ENCODE data around the gene RALGPS1. TPM values are rescaled to one million over a fixed set of nuclear protein-coding genes. Genes with fewer than 3 reads are reported as not detected.

RALGPS1 gene
- total RNA-seq, 1 experiment from 2014 or later = 8.2 TPM

DNA sequence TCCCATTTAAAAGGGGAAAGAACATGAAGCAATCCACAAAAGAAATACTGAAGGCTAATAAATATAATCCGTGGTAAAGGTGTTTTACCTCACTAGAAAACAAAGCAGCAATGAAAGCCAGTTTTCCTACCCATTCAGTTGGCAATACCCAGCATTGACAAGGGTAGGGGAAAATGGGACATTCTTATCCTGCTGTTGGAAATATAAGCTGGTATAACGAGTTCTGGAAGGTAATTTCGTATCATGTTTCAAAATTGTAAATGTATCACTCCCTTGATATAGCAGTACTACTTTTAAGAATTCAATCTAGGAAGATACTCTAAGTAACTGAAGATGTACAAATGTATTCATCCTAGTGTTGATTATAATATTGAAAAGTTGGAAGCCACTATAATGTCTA is 22.9 kb upstream of the RALGPS1 start:
- H3K9ac ChIP-seq (ENCODE audit: low read length) = no peak overlapping the region
- H3K9me3 ChIP-seq (ENCODE audit: low read length) = no peaks in the 10 kb centered on the region
- H3K4me1 ChIP-seq (ENCODE audit: low read length) = no peaks in the 10 kb centered on the region
- H3K36me3 ChIP-seq (ENCODE audit: insufficient read depth, low read length) = no peaks in the 10 kb centered on the region
- no peak overlapping the region for H3K4me3 ChIP-seq (ENCODE audit: low read length)
- no peak overlapping the region for H3K27ac ChIP-seq (ENCODE audit: low read length)
- no peaks in the 10 kb centered on the region for H4K20me1 ChIP-seq (ENCODE audit: insufficient read depth, low read depth, low read length)
- H3K27me3 ChIP-seq (ENCODE audit: low read length) = no peaks in the 10 kb centered on the region
- DNase-seq = no peak
- no peaks in the 10 kb centered on the region for H3K9me2 ChIP-seq (replicated peaks; ENCODE audit: insufficient read depth, low read length)
- H2AFZ ChIP-seq (ENCODE audit: low read length) = no peak overlapping the region
- H3K4me2 ChIP-seq (ENCODE audit: low read depth, low read length, poor library complexity, severe bottlenecking) = no peak overlapping the region
- H3K79me2 ChIP-seq (ENCODE audit: low read length) = no peaks in the 10 kb centered on the region

DNA sequence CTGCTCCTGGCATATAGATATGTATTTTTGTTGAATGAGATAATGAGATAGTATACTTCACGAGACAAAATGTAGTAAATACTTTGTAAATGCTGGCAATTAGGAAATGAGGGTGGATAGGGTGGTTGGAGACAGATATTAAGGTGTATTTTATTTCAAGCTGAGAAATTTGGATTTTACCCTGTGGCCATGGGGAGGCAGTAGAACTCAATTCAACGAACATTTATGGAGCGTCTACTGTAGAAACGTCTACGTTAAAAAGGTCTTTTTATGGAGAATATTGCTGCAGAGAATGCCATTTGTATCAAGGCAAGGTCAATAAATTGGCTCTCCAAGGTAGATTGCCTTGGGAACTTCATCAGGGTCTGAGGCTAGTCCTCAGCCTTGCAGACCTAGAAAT is 21.5 kb upstream of the RALGPS1 start:
- H3K9me3 ChIP-seq (ENCODE audit: low read length) = no peaks in the 10 kb centered on the region
- H2AFZ ChIP-seq (ENCODE audit: low read length) = no peak overlapping the region
- H3K27me3 ChIP-seq (ENCODE audit: low read length) = no peaks in the 10 kb centered on the region
- no peak overlapping the region for H3K9ac ChIP-seq (ENCODE audit: low read length)
- H3K4me3 ChIP-seq (ENCODE audit: low read length) = no peak overlapping the region
- H3K27ac ChIP-seq (ENCODE audit: low read length) = no peak overlapping the region
- no peaks in the 10 kb centered on the region for H3K36me3 ChIP-seq (ENCODE audit: insufficient read depth, low read length)
- H3K9me2 ChIP-seq (replicated peaks; ENCODE audit: insufficient read depth, low read length) = no peaks in the 10 kb centered on the region
- no peak overlapping the region for H3K4me2 ChIP-seq (ENCODE audit: low read depth, low read length, poor library complexity, severe bottlenecking)
- H4K20me1 ChIP-seq (ENCODE audit: insufficient read depth, low read depth, low read length) = no peaks in the 10 kb centered on the region
- H3K79me2 ChIP-seq (ENCODE audit: low read length) = no peaks in the 10 kb centered on the region
- peak; percentile 63 for DNase-seq
- H3K4me1 ChIP-seq (ENCODE audit: low read length) = no peaks in the 10 kb centered on the region

DNA sequence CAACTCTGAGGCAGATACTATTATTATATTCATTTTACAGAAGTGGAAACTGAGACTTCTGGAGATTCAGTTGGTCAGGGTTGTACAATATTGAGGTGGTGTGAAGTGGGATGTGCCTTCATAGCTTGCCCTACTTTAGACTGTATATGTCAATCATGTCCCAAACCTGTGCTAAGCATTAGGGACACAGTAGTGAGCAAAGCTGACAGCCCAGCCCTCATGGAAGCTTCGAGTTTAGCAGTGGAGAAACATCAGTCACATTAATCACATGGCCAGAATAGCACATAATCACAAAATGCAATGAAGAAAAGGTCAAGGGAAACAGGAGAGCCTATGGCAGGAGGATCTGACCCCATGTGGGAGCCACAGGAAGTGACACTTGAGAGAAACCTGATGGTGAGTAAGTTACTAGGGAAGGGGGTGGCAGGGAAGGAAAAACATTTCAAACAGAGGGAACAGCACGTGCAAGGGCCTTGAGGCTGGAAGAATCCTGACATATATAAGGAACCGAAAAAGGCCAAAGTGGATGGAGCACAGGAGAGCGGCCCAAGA is 20.5 kb upstream of the RALGPS1 start:
- no peak overlapping the region for H3K9ac ChIP-seq (ENCODE audit: low read length)
- H3K4me3 ChIP-seq (ENCODE audit: low read length) = no peak overlapping the region
- DNase-seq = peak; percentile 39
- H4K20me1 ChIP-seq (ENCODE audit: insufficient read depth, low read depth, low read length) = no peaks in the 10 kb centered on the region
- H3K36me3 ChIP-seq (ENCODE audit: insufficient read depth, low read length) = no peaks in the 10 kb centered on the region
- no peaks in the 10 kb centered on the region for H3K9me3 ChIP-seq (ENCODE audit: low read length)
- H2AFZ ChIP-seq (ENCODE audit: low read length) = no peak overlapping the region
- H3K27me3 ChIP-seq (ENCODE audit: low read length) = no peaks in the 10 kb centered on the region
- no peaks in the 10 kb centered on the region for H3K4me1 ChIP-seq (ENCODE audit: low read length)
- no peaks in the 10 kb centered on the region for H3K9me2 ChIP-seq (replicated peaks; ENCODE audit: insufficient read depth, low read length)
- H3K79me2 ChIP-seq (ENCODE audit: low read length) = no peaks in the 10 kb centered on the region
- no peak overlapping the region for H3K27ac ChIP-seq (ENCODE audit: low read length)
- no peak overlapping the region for H3K4me2 ChIP-seq (ENCODE audit: low read depth, low read length, poor library complexity, severe bottlenecking)

DNA sequence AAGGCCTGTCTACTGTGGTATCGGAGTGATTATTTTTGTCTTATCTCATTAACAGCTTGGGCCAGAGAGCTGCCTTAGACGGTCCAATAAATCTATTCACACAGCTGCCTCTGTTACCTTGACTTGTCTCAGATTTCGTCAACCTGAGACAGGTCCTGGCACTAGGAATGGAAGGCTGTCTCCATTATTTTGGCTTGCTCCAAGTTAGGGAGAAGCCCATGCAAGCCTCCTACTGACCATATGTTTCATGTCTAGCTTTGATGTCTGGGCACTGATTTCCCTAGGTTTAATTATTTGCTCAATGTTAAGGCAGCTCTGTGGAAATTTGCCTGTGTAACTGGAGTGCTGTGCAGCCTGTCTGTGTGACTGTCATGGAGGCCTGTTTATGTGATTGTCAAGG is 12.4 kb upstream of the RALGPS1 start:
- Histone ChIP-seq H3K9me2 (replicated peaks; ENCODE audit: insufficient read depth, low read length) (no peaks in the 10 kb centered on the region), H3K4me3 (ENCODE audit: low read length) (no peak overlapping the region), H3K4me2 (ENCODE audit: low read depth, low read length, poor library complexity, severe bottlenecking) (no peak overlapping the region), H2AFZ (ENCODE audit: low read length) (no peak overlapping the region), H3K36me3 (ENCODE audit: insufficient read depth, low read length) (no peaks in the 10 kb centered on the region), H3K27ac (ENCODE audit: low read length) (no peak overlapping the region), H3K4me1 (ENCODE audit: low read length) (no peaks in the 10 kb centered on the region), H3K9ac (ENCODE audit: low read length) (no peak overlapping the region), H3K27me3 (ENCODE audit: low read length) (no peaks in the 10 kb centered on the region), H3K79me2 (ENCODE audit: low read length) (no peaks in the 10 kb centered on the region), H3K9me3 (ENCODE audit: low read length) (no peaks in the 10 kb centered on the region), H4K20me1 (ENCODE audit: insufficient read depth, low read depth, low read length) (no peaks in the 10 kb centered on the region)
- DNase-seq = peak; percentile 24

DNA sequence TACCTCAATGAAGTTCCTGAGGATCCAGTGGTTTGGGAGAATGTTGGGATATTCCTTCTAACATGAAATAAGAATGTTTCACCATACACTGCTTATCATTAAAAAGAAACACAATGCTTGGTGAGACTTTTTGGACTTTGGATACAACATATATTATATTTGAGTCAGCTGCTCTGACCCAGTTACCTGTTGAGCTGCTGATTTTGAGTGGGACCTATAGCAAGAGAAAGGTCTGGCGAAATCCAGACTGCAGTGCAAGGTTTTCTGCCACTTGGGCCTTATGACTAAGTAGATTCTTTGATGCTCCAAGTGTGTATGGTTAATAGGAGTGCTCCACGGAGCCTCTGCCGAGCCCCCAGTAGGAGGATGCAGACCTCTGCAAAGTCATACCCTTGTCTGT is 10.0 kb upstream of the RALGPS1 start:
- Histone ChIP-seq H3K4me2 (ENCODE audit: low read depth, low read length, poor library complexity, severe bottlenecking) (no peak overlapping the region), H3K79me2 (ENCODE audit: low read length) (no peaks in the 10 kb centered on the region), H3K36me3 (ENCODE audit: insufficient read depth, low read length) (no peaks in the 10 kb centered on the region), H3K27ac (ENCODE audit: low read length) (no peak overlapping the region), H3K4me3 (ENCODE audit: low read length) (no peak overlapping the region), H3K9ac (ENCODE audit: low read length) (no peak overlapping the region), H2AFZ (ENCODE audit: low read length) (no peak overlapping the region), H3K27me3 (ENCODE audit: low read length) (no peaks in the 10 kb centered on the region), H3K4me1 (ENCODE audit: low read length) (no peaks in the 10 kb centered on the region), H3K9me3 (ENCODE audit: low read length) (no peaks in the 10 kb centered on the region), H3K9me2 (replicated peaks; ENCODE audit: insufficient read depth, low read length) (no peaks in the 10 kb centered on the region), H4K20me1 (ENCODE audit: insufficient read depth, low read depth, low read length) (no peaks in the 10 kb centered on the region)
- no peak for DNase-seq

DNA sequence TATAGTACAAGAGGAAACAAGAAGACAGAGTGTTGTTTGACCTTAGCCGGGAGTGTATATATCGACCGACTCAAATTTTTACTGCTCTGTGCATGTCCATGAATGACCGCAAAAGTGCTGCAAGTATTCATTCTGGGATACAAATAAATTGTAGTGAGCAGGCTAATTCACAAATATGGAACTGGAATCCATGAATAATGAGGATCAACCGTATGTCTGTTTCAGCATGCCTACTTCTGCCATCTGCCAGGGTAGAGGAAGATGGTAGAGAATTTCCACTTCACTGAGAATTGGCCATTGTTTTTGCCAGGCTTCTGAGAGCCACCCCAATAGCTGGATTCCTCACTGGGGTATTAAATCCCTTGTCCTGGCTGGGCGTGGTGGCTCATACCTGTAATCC is 8.5 kb upstream of the RALGPS1 start:
- H3K4me1 ChIP-seq (ENCODE audit: low read length) = no peaks in the 10 kb centered on the region
- no peak for DNase-seq
- no peaks in the 10 kb centered on the region for H3K9me3 ChIP-seq (ENCODE audit: low read length)
- no peak overlapping the region for H2AFZ ChIP-seq (ENCODE audit: low read length)
- no peak overlapping the region for H3K9ac ChIP-seq (ENCODE audit: low read length)
- H4K20me1 ChIP-seq (ENCODE audit: insufficient read depth, low read depth, low read length) = no peaks in the 10 kb centered on the region
- no peak overlapping the region for H3K4me2 ChIP-seq (ENCODE audit: low read depth, low read length, poor library complexity, severe bottlenecking)
- H3K36me3 ChIP-seq (ENCODE audit: insufficient read depth, low read length) = no peaks in the 10 kb centered on the region
- H3K27ac ChIP-seq (ENCODE audit: low read length) = no peak overlapping the region
- no peaks in the 10 kb centered on the region for H3K27me3 ChIP-seq (ENCODE audit: low read length)
- no peak overlapping the region for H3K4me3 ChIP-seq (ENCODE audit: low read length)
- H3K79me2 ChIP-seq (ENCODE audit: low read length) = no peaks in the 10 kb centered on the region
- no peaks in the 10 kb centered on the region for H3K9me2 ChIP-seq (replicated peaks; ENCODE audit: insufficient read depth, low read length)

DNA sequence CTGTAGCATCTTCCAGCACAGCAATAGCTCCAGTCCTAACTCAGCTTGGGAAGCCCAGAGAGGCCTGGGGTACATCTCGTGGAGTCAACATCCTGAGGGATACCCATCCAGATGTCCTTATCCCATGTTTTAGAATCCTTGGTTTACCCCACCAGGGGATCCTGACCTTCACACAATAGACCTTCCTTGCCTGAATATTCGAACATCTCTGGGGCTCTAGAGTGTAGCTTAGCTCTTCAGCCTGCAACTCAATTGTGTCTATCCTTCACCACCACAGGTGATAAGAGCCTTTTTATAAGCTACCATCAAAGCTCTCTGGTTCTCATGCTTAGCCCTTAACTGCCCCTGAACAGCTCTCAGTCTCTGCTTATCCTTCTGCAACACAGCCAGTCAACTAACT is 7.5 kb upstream of the RALGPS1 start:
- no peaks in the 10 kb centered on the region for H3K9me3 ChIP-seq (ENCODE audit: low read length)
- no peak overlapping the region for H3K4me2 ChIP-seq (ENCODE audit: low read depth, low read length, poor library complexity, severe bottlenecking)
- no peak overlapping the region for H3K27ac ChIP-seq (ENCODE audit: low read length)
- DNase-seq = no peak
- H4K20me1 ChIP-seq (ENCODE audit: insufficient read depth, low read depth, low read length) = no peaks in the 10 kb centered on the region
- H3K4me3 ChIP-seq (ENCODE audit: low read length) = no peak overlapping the region
- no peaks in the 10 kb centered on the region for H3K9me2 ChIP-seq (replicated peaks; ENCODE audit: insufficient read depth, low read length)
- H3K36me3 ChIP-seq (ENCODE audit: insufficient read depth, low read length) = no peaks in the 10 kb centered on the region
- H3K27me3 ChIP-seq (ENCODE audit: low read length) = no peaks in the 10 kb centered on the region
- no peak overlapping the region for H2AFZ ChIP-seq (ENCODE audit: low read length)
- H3K9ac ChIP-seq (ENCODE audit: low read length) = no peak overlapping the region
- no peaks in the 10 kb centered on the region for H3K79me2 ChIP-seq (ENCODE audit: low read length)
- H3K4me1 ChIP-seq (ENCODE audit: low read length) = no peaks in the 10 kb centered on the region

DNA sequence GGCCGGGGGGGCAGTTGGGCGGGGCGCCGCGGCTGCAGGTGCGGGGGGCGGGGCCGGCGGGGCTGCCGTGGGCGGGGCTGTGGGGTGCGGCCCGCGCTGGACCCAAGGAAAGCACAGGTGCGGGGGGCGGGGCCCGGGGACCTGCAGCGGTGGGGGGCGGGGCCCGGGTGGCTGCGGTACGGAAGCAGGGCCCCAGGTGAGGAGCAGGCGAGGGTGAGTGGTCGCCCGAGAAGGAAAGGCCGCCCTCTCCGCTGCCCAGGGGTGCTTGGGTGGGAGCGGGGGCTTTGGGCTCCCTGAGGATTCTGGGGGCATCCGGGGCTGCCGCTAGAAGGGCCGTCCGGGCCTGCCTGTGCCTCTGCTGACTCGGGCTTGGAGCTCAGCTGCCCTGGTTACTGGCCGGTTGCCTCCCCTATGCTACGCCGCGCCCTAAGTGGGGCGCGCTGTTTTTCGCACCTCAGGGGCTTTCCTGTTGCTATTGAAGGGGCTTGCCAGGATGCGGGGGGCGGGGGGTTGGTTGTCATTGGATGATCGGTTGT is 767 bp downstream of the RALGPS1 start:
- peak overlapping the region; percentile 62; the same call in 1 of the 2 replicates for H3K4me3 ChIP-seq (ENCODE audit: low read length)
- peaks cover 35% of the 10 kb centered on the region; the same call in 1 of the 2 replicates for H4K20me1 ChIP-seq (ENCODE audit: insufficient read depth, low read depth, low read length)
- H3K4me2 ChIP-seq (ENCODE audit: low read depth, low read length, poor library complexity, severe bottlenecking) = peak overlapping the region; percentile 54
- H3K4me1 ChIP-seq (ENCODE audit: low read length) = peaks cover 20% of the 10 kb centered on the region
- H3K9ac ChIP-seq (ENCODE audit: low read length) = no peak overlapping the region
- H3K27me3 ChIP-seq (ENCODE audit: low read length) = no peaks in the 10 kb centered on the region
- H3K9me3 ChIP-seq (ENCODE audit: low read length) = no peaks in the 10 kb centered on the region
- no peak overlapping the region for H3K27ac ChIP-seq (ENCODE audit: low read length)
- no peaks in the 10 kb centered on the region for H3K79me2 ChIP-seq (ENCODE audit: low read length)
- no peak for DNase-seq
- H3K36me3 ChIP-seq (ENCODE audit: insufficient read depth, low read length) = no peaks in the 10 kb centered on the region
- no peak overlapping the region for H2AFZ ChIP-seq (ENCODE audit: low read length)
- no peaks in the 10 kb centered on the region for H3K9me2 ChIP-seq (replicated peaks; ENCODE audit: insufficient read depth, low read length)
